HG02943 (cell line): ENCODE measurements around the gene RAET1G.
"Not testable (repeated sequence)": the region's sequence is repeated elsewhere in the genome, so short reads cannot be mapped to it uniquely, and the experiment has no call there.

Experiments used
- ATAC-seq: cut with Tn5 transposase; IDR thresholded peaks from one replicate; pipeline ENCODE4 v1.9.1; 2021; ENCODE audit warnings: mild to moderate bottlenecking, low read depth, moderate library complexity; ENCODE audit not compliant: unreplicated experiment

The RAET1G gene

DNA sequence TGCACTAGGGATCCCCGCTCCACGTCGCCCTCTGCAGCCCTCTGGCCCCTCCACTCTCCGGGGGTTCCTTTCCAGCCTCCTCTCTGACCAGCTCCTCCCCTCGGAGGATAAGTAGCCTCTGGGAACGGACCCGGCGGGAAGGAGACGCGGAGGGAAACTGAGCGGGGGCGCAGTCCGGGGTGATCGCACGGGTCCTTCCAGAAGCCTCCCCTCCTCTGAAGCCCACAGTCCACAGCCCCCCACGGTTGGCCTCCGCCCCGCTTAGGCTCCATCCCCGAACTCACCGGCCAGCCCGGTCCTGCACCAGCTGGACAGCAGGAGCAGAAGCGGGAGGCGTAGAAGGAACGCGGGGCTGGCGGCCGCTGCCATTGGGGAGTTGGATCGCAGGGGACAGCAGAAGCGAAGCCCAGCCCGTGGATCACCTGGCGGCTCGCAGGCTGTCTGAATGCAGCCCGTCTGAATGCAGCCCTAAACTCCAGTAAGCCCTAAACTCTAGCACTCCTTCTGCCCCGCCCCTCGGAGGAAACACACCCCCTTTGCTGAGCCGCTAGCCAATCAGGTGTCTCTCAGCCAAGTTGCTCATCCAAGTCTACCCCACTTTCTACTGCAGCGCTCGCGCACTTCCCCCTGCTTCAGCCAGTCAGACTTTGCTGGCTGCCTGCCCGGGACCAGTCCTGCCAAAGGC, at the start of gene RAET1G:
Gene RAET1G (minus strand): TSS at position 480 of the 685 bp plus-strand sequence. CDS start 111 bp downstream, at position 369.
- ATAC-seq, result no peak

DNA sequence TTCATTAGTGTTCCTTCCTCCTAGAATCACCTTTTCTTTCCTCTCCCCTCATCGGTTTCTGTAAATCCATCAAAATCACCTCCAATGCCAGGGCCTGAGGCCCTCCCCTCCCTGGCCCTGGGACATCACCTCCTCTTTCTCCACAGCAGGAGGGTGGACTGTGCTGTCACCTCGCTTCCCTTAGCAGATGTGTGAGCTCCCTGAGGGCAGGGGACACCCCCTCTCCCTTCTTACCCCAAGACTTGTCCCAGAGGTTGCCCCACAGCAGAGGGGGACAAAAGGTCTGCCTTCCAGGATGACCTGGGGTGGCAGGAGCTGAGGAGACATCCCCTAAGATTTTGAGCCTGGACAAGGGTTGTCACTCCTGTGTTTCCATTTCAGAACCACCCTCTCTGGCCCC, 46.7 kb upstream of the RAET1G start:
- ATAC-seq, result no peak

- not testable (repeated sequence) for ATAC-seq
Observed at GRCh38 chr6:149968909-149969308, 46.0 kb upstream of the RAET1G start.

GRCh38 chr6:149967999-149968398, 45.1 kb upstream of the RAET1G start:
- ATAC-seq, result not testable (repeated sequence)

- ATAC-seq, result no peak
Observed at GRCh38 chr6:149967591-149967990, 44.7 kb upstream of the RAET1G start.

DNA sequence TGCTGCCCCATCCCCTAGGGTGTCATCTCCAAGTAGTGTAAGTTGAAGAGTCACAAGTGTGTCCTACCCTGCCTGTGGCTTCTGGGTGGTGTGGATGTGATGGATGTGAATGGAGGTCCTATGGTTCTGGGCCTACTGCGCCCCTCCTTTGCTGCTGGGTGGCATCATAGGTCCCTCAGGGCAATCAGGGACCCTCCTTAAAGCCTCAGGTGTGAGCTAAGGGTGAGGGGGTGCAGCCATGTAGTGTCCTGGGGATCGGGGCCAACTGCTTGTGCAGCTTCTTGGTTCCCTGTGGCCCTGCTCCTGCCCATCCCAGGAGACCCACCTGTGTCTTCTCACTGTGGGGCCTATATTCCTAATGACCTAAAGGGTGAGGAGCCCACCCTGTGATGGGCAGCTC, 43.4 kb upstream of the RAET1G start:
- not testable (repeated sequence) for ATAC-seq

DNA sequence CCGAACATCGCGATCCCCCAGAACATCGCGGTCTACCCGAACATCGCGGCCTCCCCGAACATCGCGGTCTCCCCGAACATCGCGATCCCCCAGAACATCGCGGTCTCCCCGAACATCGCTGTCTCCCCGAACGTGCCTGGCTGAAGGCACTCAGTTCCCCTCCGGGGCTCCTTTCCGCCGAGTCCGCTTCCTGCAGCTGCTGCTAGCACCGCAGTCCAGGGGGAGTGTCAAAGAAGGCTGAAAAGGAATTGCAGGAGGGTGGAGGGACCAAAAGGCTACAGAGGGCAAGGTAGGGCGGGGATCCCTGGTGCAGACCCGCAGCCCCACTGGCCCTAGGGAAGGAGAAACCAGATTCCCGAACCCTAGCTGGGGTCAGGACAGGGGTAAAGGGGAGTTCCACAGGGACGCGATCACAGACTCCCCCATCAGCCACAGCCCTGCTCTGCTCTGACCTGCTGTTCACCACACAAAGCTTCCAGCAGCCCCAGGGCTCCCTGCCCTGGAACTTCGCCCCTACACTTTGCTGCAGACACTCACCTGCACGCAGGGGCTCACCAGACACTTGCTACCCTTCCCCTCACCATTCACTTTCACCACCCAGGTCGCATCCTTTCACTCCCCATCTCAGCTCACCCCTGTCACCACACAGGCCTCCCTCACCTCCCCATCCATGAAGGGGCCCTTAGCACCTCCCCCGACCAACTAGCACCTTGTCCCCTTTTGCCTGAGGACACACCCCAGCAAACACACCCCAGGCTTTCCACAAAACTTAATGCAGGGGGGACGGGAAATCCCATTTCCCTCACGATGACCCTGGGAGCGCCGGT, 42.5 kb upstream of the RAET1G start:
- ATAC-seq, result no peak

- no peak for ATAC-seq
Observed at GRCh38 chr6:149964308-149965193, 41.6 kb upstream of the RAET1G start.

DNA sequence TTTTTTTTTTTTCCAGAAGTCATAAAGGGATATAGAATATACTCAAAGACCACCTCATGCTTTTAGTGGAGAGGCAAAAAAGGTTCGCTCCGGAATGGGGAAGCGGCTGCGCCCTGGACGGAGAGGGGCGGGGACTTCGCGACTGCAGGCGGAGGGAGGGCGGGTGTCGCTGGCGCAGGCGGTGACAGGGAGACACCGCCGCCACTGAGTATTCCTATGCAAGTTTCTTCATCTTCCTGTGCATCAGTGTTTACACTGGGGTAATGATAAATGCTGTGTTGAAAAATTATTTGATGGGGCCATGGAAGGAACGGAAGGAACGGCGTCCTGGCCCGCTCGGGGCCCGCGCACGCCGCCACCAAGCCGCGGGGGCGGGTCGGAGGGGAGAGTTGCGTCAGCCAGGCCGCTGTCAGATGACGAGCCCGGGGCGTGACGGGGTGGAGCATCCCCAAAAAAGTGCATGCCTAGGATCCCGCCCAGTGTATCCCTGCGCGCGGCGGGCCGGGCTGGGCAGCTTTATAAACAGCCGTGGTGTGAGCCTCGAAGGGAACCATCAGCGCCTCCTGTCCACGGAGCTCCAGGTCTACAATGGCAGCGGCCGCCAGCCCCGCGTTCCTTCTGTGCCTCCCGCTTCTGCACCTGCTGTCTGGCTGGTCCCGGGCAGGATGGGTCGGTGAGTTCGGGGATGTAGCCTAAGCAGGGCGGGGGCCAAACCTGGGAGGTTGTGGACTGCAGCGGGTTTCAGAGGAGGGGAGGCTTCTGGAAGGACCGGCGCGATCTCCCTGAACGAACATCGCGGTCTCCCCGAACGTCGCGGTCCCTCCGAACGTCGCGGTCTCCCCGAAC, 40.8 kb upstream of the RAET1G start, which contains the start of gene ULBP1:
Gene ULBP1 (plus strand): TSS at position 482 of the 846 bp plus-strand sequence. CDS start 107 bp downstream, at position 589.
- ATAC-seq, result no peak

- no peak for ATAC-seq
Observed at GRCh38 chr6:149963212-149963461, 40.2 kb upstream of the RAET1G start.

- ATAC-seq, result no peak
Observed at GRCh38 chr6:149962461-149963211, 39.7 kb upstream of the RAET1G start.

DNA sequence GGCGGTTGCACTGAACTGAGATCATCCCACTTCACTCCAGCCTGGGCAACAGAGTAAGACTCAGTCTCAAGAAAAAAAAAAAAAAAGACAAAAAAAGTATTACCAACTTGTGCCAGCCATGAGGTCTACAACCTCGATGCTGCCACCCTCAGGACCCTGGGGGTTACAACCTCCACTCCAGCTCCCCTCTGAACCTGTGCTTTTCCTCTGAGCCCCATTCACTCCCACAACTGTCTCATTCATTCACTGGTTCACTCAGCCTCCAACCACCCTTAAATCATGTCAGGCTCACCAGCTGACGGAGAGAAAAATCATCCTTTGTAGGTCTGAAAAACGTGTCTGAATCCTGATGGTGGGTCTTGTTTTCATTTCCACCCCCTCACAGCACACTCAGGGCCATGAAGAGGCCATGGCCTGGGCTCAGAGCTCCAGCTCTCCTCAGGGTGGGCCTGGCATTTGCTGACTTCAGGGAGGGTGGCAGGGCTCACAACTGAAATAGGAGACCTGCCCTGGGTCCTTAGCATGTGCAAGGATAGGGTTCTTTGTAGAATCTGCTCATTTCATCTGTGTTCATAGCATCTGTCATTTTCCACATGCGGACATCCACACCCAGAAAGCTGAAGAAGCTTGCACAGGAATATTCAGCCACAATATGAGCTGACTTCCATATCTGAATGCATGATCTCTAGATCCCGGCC, 39.0 kb upstream of the RAET1G start:
- no peak for ATAC-seq

GRCh38 chr6:149960488-149960887, 37.6 kb upstream of the RAET1G start:
- no peak for ATAC-seq

- ATAC-seq, result not testable (repeated sequence)
Observed at GRCh38 chr6:149959806-149960205, 36.9 kb upstream of the RAET1G start.

DNA sequence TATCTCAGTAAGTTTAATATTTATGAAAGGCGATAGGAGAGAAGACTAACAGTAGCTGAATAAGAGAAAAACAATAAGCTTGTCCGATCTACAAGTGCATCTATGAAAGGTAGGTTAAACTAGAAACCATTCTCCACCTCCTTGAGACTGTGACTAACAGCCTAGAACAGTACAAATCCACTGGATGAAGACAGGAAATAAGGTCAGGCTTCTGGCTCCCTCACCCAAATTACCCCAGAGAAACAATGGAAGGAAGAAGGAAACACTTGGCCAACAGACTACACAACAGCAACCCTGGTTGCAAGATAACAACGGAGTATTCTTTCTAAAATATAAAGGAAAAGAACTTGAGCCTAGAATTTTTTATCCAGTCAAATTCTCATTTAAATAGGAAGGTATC, 35.2 kb upstream of the RAET1G start:
- ATAC-seq, result not testable (repeated sequence)

- not testable (repeated sequence) for ATAC-seq
Observed at GRCh38 chr6:149955654-149956317, 32.9 kb upstream of the RAET1G start.

GRCh38 chr6:149954984-149955653, 32.2 kb upstream of the RAET1G start:
- ATAC-seq, result not testable (repeated sequence)
